ENCODE data around the gene GSTO2. TPM values are rescaled to one million over a fixed set of nuclear protein-coding genes. Genes with fewer than 3 reads are reported as not detected.

GSTO2 gene
- total and polyA plus RNA-seq, 2 donors (not counting 1 experiment from before 2014, with no cell fraction given): 2.9 to 3.1 TPM

GRCh38 chr10:104253606-104254410, 15.2 kb upstream of the GSTO2 start:
- DNase-seq (ENCODE audit: low read depth in 2 of 2): peak in 1 of 2 donors; percentile 12

GRCh38 chr10:104254493-104255310, 14.3 kb upstream of the GSTO2 start, which contains the start of gene GSTO1:
TSS of gene GSTO1 (plus strand) at chr10:104254892. CDS start at chr10:104254929, 37 bp downstream.
- peak within 1 kb of the TSS; percentile 96 for H3K27ac ChIP-seq (ENCODE audit: insufficient read depth, low read length)
- TF ChIP-seq EZH2 (IDR thresholded peaks at IDR 0.05; ENCODE audit: low read length, missing control alignments) (no peak), CTCF (conservative IDR thresholded peaks at IDR 0.05 in 1 of 2, IDR thresholded peaks at IDR 0.05 in 1 of 2; ENCODE audit: low read depth in 1 of 2, low read length in 2 of 2) (no peak)
- peaks cover 5% of the 10 kb centered on the region for H3K4me1 ChIP-seq (ENCODE audit: control insufficient read depth, extremely low read depth, insufficient read depth, low read length)
- peak within 1 kb of the TSS; percentile 96 for H3K9ac ChIP-seq (ENCODE audit: insufficient read depth, low read length)
- H4K20me1 ChIP-seq (ENCODE audit: control insufficient read depth, extremely low read depth, insufficient read depth, low read length): no peaks in the 10 kb centered on the region
- peaks cover 44% of the 10 kb centered on the region for H3K79me2 ChIP-seq (ENCODE audit: control insufficient read depth, insufficient read depth, low read length)
- H3K27me3 ChIP-seq (ENCODE audit: control insufficient read depth, insufficient read depth, low read length): no peaks in the 10 kb centered on the region
- H3K36me3 ChIP-seq (ENCODE audit: control insufficient read depth, insufficient read depth, low read length): peaks cover 4% of the 10 kb centered on the region
- DNase-seq (ENCODE audit: low read depth in 2 of 2): peak; percentile 74 to 77
- H2AFZ ChIP-seq (ENCODE audit: low read length): peak within 1 kb of the TSS; percentile 92
- peak within 1 kb of the TSS; percentile 73 to 91 (median 86) for H3K4me3 ChIP-seq (replicated peaks in 1 of 4; ENCODE audit: control extremely low read depth in 1 of 4, insufficient read depth in 1 of 4, low read depth in 3 of 4, low read length in 4 of 4)
- H3K4me2 ChIP-seq (ENCODE audit: extremely low read depth, insufficient read depth, low read length): peak within 1 kb of the TSS; percentile 91
- H3K9me3 ChIP-seq (ENCODE audit: control insufficient read depth, insufficient read depth, low read depth, low read length): no peaks in the 10 kb centered on the region

More at GRCh38 chr10:104253606-104254410, 15.2 kb upstream of the GSTO2 start:
- H3K79me2 ChIP-seq (ENCODE audit: control insufficient read depth, insufficient read depth, low read length): peaks cover 42% of the 10 kb centered on the region
- peak overlapping the region; percentile 73 to 91 (median 86) for H3K4me3 ChIP-seq (replicated peaks in 1 of 4; ENCODE audit: control extremely low read depth in 1 of 4, insufficient read depth in 1 of 4, low read depth in 3 of 4, low read length in 4 of 4)
- H4K20me1 ChIP-seq (ENCODE audit: control insufficient read depth, extremely low read depth, insufficient read depth, low read length): no peaks in the 10 kb centered on the region
- peak overlapping the region; percentile 96 for H3K9ac ChIP-seq (ENCODE audit: insufficient read depth, low read length)
- H2AFZ ChIP-seq (ENCODE audit: low read length): peak overlapping the region; percentile 92
- H3K4me2 ChIP-seq (ENCODE audit: extremely low read depth, insufficient read depth, low read length): peak overlapping the region; percentile 86
- H3K4me1 ChIP-seq (ENCODE audit: control insufficient read depth, extremely low read depth, insufficient read depth, low read length): peaks cover 5% of the 10 kb centered on the region
- H3K9me3 ChIP-seq (ENCODE audit: control insufficient read depth, insufficient read depth, low read depth, low read length): no peaks in the 10 kb centered on the region
- TF ChIP-seq EZH2 (IDR thresholded peaks at IDR 0.05; ENCODE audit: low read length, missing control alignments) (no peak), CTCF (conservative IDR thresholded peaks at IDR 0.05 in 1 of 2, IDR thresholded peaks at IDR 0.05 in 1 of 2; ENCODE audit: low read depth in 1 of 2, low read length in 2 of 2) (no peak)
- H3K36me3 ChIP-seq (ENCODE audit: control insufficient read depth, insufficient read depth, low read length): peaks cover 4% of the 10 kb centered on the region
- H3K27me3 ChIP-seq (ENCODE audit: control insufficient read depth, insufficient read depth, low read length): no peaks in the 10 kb centered on the region
- peak overlapping the region; percentile 96 for H3K27ac ChIP-seq (ENCODE audit: insufficient read depth, low read length)

All from fibroblast of lung (primary cell).